ENCODE measurements around the gene GBF1.

Gene GBF1

GRCh38 chr10:102354451-102354850, 109.1 kb downstream of the GBF1 start:
- H3K4me3 ChIP-seq (ENCODE audit: low read length) = no peak overlapping the region
- H2AFZ ChIP-seq (ENCODE audit: low read depth, low read length) = no peak overlapping the region
- H3K4me1 ChIP-seq (ENCODE audit: insufficient read depth, low read length) = no peaks in the 10 kb centered on the region
- no peaks in the 10 kb centered on the region for H3K27me3 ChIP-seq (ENCODE audit: insufficient read depth, low read length)
- H3K36me3 ChIP-seq (ENCODE audit: insufficient read depth, low read length) = peaks cover 66% of the 10 kb centered on the region
- no peaks in the 10 kb centered on the region for H3K9me3 ChIP-seq (ENCODE audit: low read length)

GRCh38 chr10:102358712-102359382, 113.5 kb downstream of the GBF1 start:
- H3K36me3 ChIP-seq (ENCODE audit: insufficient read depth, low read length) = peaks cover 76% of the 10 kb centered on the region
- no peaks in the 10 kb centered on the region for H3K9me3 ChIP-seq (ENCODE audit: low read length)
- H3K4me3 ChIP-seq (ENCODE audit: low read length) = no peak overlapping the region
- no peaks in the 10 kb centered on the region for H3K4me1 ChIP-seq (ENCODE audit: insufficient read depth, low read length)
- no peak overlapping the region for H2AFZ ChIP-seq (ENCODE audit: low read depth, low read length)
- H3K27me3 ChIP-seq (ENCODE audit: insufficient read depth, low read length) = no peaks in the 10 kb centered on the region

GRCh38 chr10:102367441-102367840, 122.1 kb downstream of the GBF1 start:
- Histone ChIP-seq H3K27me3 (ENCODE audit: insufficient read depth, low read length) (no peaks in the 10 kb centered on the region), H3K36me3 (ENCODE audit: insufficient read depth, low read length) (peaks cover 85% of the 10 kb centered on the region), H3K4me3 (ENCODE audit: low read length) (no peak overlapping the region), H2AFZ (ENCODE audit: low read depth, low read length) (no peak overlapping the region), H3K9me3 (ENCODE audit: low read length) (no peaks in the 10 kb centered on the region), H3K4me1 (ENCODE audit: insufficient read depth, low read length) (no peaks in the 10 kb centered on the region)

- no peaks in the 10 kb centered on the region for H3K27me3 ChIP-seq (ENCODE audit: insufficient read depth, low read length)
- H3K4me1 ChIP-seq (ENCODE audit: insufficient read depth, low read length) = no peaks in the 10 kb centered on the region
- H3K4me3 ChIP-seq (ENCODE audit: low read length) = no peak overlapping the region
- H2AFZ ChIP-seq (ENCODE audit: low read depth, low read length) = no peak overlapping the region
- H3K9me3 ChIP-seq (ENCODE audit: low read length) = no peaks in the 10 kb centered on the region
- H3K36me3 ChIP-seq (ENCODE audit: insufficient read depth, low read length) = peaks cover 86% of the 10 kb centered on the region
Observed at GRCh38 chr10:102368077-102368476, 122.7 kb downstream of the GBF1 start.

GRCh38 chr10:102371295-102371694, 126.0 kb downstream of the GBF1 start:
- no peaks in the 10 kb centered on the region for H3K4me1 ChIP-seq (ENCODE audit: insufficient read depth, low read length)
- H3K36me3 ChIP-seq (ENCODE audit: insufficient read depth, low read length) = peaks cover 86% of the 10 kb centered on the region
- no peaks in the 10 kb centered on the region for H3K9me3 ChIP-seq (ENCODE audit: low read length)
- no peak overlapping the region for H2AFZ ChIP-seq (ENCODE audit: low read depth, low read length)
- no peak overlapping the region for H3K4me3 ChIP-seq (ENCODE audit: low read length)
- no peaks in the 10 kb centered on the region for H3K27me3 ChIP-seq (ENCODE audit: insufficient read depth, low read length)

GRCh38 chr10:102375250-102375649, 129.9 kb downstream of the GBF1 start:
- Histone ChIP-seq H3K9me3 (ENCODE audit: low read length) (no peaks in the 10 kb centered on the region), H3K36me3 (ENCODE audit: insufficient read depth, low read length) (peaks cover 75% of the 10 kb centered on the region), H3K4me3 (ENCODE audit: low read length) (no peak overlapping the region), H2AFZ (ENCODE audit: low read depth, low read length) (no peak overlapping the region), H3K27me3 (ENCODE audit: insufficient read depth, low read length) (no peaks in the 10 kb centered on the region), H3K4me1 (ENCODE audit: insufficient read depth, low read length) (no peaks in the 10 kb centered on the region)

GRCh38 chr10:102375867-102376266, 130.5 kb downstream of the GBF1 start:
- Histone ChIP-seq H3K4me3 (ENCODE audit: low read length) (no peak overlapping the region), H3K9me3 (ENCODE audit: low read length) (no peaks in the 10 kb centered on the region), H3K27me3 (ENCODE audit: insufficient read depth, low read length) (no peaks in the 10 kb centered on the region), H2AFZ (ENCODE audit: low read depth, low read length) (no peak overlapping the region), H3K36me3 (ENCODE audit: insufficient read depth, low read length) (peaks cover 75% of the 10 kb centered on the region), H3K4me1 (ENCODE audit: insufficient read depth, low read length) (no peaks in the 10 kb centered on the region)

- H3K36me3 ChIP-seq (ENCODE audit: insufficient read depth, low read length) = peaks cover 76% of the 10 kb centered on the region
- H2AFZ ChIP-seq (ENCODE audit: low read depth, low read length) = no peak overlapping the region
- no peaks in the 10 kb centered on the region for H3K27me3 ChIP-seq (ENCODE audit: insufficient read depth, low read length)
- no peak overlapping the region for H3K4me3 ChIP-seq (ENCODE audit: low read length)
- no peaks in the 10 kb centered on the region for H3K4me1 ChIP-seq (ENCODE audit: insufficient read depth, low read length)
- H3K9me3 ChIP-seq (ENCODE audit: low read length) = no peaks in the 10 kb centered on the region
Observed at GRCh38 chr10:102376901-102377300, 131.6 kb downstream of the GBF1 start.

- Histone ChIP-seq H3K4me3 (ENCODE audit: low read length) (no peak overlapping the region), H3K4me1 (ENCODE audit: insufficient read depth, low read length) (no peaks in the 10 kb centered on the region), H3K36me3 (ENCODE audit: insufficient read depth, low read length) (peaks cover 60% of the 10 kb centered on the region), H3K9me3 (ENCODE audit: low read length) (no peaks in the 10 kb centered on the region), H3K27me3 (ENCODE audit: insufficient read depth, low read length) (no peaks in the 10 kb centered on the region), H2AFZ (ENCODE audit: low read depth, low read length) (no peak overlapping the region)
Observed at GRCh38 chr10:102379383-102379782, 134.1 kb downstream of the GBF1 start.

- H3K27me3 ChIP-seq (ENCODE audit: insufficient read depth, low read length) = no peaks in the 10 kb centered on the region
- H2AFZ ChIP-seq (ENCODE audit: low read depth, low read length) = no peak overlapping the region
- H3K4me1 ChIP-seq (ENCODE audit: insufficient read depth, low read length) = no peaks in the 10 kb centered on the region
- no peak overlapping the region for H3K4me3 ChIP-seq (ENCODE audit: low read length)
- H3K9me3 ChIP-seq (ENCODE audit: low read length) = no peaks in the 10 kb centered on the region
- H3K36me3 ChIP-seq (ENCODE audit: insufficient read depth, low read length) = peaks cover 39% of the 10 kb centered on the region
Observed at GRCh38 chr10:102381983-102382382, 136.7 kb downstream of the GBF1 start.

- H3K27me3 ChIP-seq (ENCODE audit: insufficient read depth, low read length) = no peaks in the 10 kb centered on the region
- H3K4me3 ChIP-seq (ENCODE audit: low read length) = no peak overlapping the region
- peaks cover 38% of the 10 kb centered on the region for H3K36me3 ChIP-seq (ENCODE audit: insufficient read depth, low read length)
- no peaks in the 10 kb centered on the region for H3K9me3 ChIP-seq (ENCODE audit: low read length)
- no peaks in the 10 kb centered on the region for H3K4me1 ChIP-seq (ENCODE audit: insufficient read depth, low read length)
- H2AFZ ChIP-seq (ENCODE audit: low read depth, low read length) = no peak overlapping the region
Observed at GRCh38 chr10:102382871-102383270, 137.5 kb downstream of the GBF1 start.

- Histone ChIP-seq H2AFZ (ENCODE audit: low read depth, low read length) (no peak overlapping the region), H3K4me3 (ENCODE audit: low read length) (no peak overlapping the region), H3K27me3 (ENCODE audit: insufficient read depth, low read length) (no peaks in the 10 kb centered on the region), H3K9me3 (ENCODE audit: low read length) (no peaks in the 10 kb centered on the region), H3K4me1 (ENCODE audit: insufficient read depth, low read length) (no peaks in the 10 kb centered on the region), H3K36me3 (ENCODE audit: insufficient read depth, low read length) (peaks cover 33% of the 10 kb centered on the region)
Observed at GRCh38 chr10:102384053-102384452, 138.7 kb downstream of the GBF1 start.

GRCh38 chr10:102384606-102385429, 139.5 kb downstream of the GBF1 start:
- Histone ChIP-seq H3K36me3 (ENCODE audit: insufficient read depth, low read length) (peaks cover 25% of the 10 kb centered on the region), H3K9me3 (ENCODE audit: low read length) (no peaks in the 10 kb centered on the region), H2AFZ (ENCODE audit: low read depth, low read length) (no peak overlapping the region), H3K4me1 (ENCODE audit: insufficient read depth, low read length) (no peaks in the 10 kb centered on the region), H3K27me3 (ENCODE audit: insufficient read depth, low read length) (no peaks in the 10 kb centered on the region), H3K4me3 (ENCODE audit: low read length) (no peak overlapping the region)
